ENCODE results near the gene HGF. TPM values are rescaled to one million over a fixed set of nuclear protein-coding genes. Genes with fewer than 3 reads are reported as not detected.

The HGF gene
- total RNA-seq, 1 donor from 2014 or later = 4.7 TPM

GRCh38 chr7:81682873-81683272 is 87.0 kb downstream of the HGF start:
- DNase-seq = no peak

- DNase-seq = no peak
These were observed 89.7 kb downstream of the HGF start for GRCh38 chr7:81680120-81680519.

- DNase-seq = no peak
These were observed 93.0 kb downstream of the HGF start for GRCh38 chr7:81676813-81677212.

GRCh38 chr7:81676105-81676811 is 93.6 kb downstream of the HGF start:
- DNase-seq = no peak

GRCh38 chr7:81674431-81674830 is 95.4 kb downstream of the HGF start:
- no peak for DNase-seq

GRCh38 chr7:81672872-81673271 is 97.0 kb downstream of the HGF start:
- no peak for DNase-seq

GRCh38 chr7:81669476-81670105 is 100.3 kb downstream of the HGF start:
- no peak for DNase-seq

GRCh38 chr7:81666209-81666608 is 103.6 kb downstream of the HGF start:
- no peak for DNase-seq

- no peak for DNase-seq
These were observed 104.6 kb downstream of the HGF start for GRCh38 chr7:81665236-81665635.

GRCh38 chr7:81664304-81664703 is 105.5 kb downstream of the HGF start:
- no peak for DNase-seq

GRCh38 chr7:81662531-81662930 is 107.3 kb downstream of the HGF start:
- DNase-seq = no peak

- DNase-seq = no peak
These were observed 110.0 kb downstream of the HGF start for GRCh38 chr7:81659697-81660395.

- no peak for DNase-seq
These were observed 112.3 kb downstream of the HGF start for GRCh38 chr7:81657551-81657950.

GRCh38 chr7:81655271-81655670 is 114.6 kb downstream of the HGF start:
- DNase-seq = no peak

GRCh38 chr7:81652225-81652624 is 117.6 kb downstream of the HGF start:
- no peak for DNase-seq
